ENCODE measurements around the gene SLC12A3. TPM values are rescaled to one million over a fixed set of nuclear protein-coding genes. Genes with fewer than 3 reads are reported as not detected.

The SLC12A3 gene
- total RNA-seq, 1 donor = not detected

DNA sequence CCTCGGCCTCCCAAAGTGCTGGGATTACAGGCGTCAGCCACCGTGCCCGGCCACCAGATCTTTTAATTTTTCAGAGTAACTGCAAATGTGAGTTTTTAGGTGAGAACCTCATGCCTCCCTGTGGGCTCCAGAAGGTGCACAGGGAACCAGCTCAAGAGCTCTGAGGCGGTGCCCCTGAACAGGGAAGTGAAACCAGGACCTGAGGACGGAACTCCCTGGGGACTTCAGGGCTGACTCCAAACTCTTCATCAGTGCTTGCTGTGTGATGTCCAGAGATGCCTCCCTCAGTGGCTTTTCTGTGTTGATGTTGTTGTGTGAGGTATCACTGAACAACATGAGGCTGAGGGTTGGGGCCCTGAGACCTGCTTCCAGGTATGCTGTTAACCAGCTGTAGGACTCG is 23.8 kb downstream of the SLC12A3 start:
- DNase-seq (ENCODE audit: low read depth in 2 of 3, low spot score in 2 of 3) = no peak

DNA sequence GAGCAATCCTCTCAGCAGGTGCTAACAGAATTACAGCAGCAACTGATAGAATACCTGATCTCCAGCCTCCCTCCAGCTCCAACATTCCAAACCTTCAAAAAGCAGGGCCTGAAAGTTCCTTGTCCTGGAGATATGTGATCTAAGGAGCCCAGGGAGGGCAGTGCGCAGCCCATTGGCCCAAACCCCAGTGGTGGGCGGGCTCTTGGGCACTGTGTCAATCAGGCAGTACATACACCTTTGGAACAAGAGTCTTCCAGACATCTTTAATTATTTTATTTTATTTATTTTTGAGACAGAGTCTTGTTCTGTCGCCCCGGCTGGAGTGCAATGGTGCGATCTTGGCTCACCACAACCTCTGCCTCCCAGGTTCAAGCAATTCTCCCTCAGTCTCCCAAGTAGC is 24.2 kb downstream of the SLC12A3 start:
- DNase-seq (ENCODE audit: low read depth in 2 of 3, low spot score in 2 of 3) = no peak

DNA sequence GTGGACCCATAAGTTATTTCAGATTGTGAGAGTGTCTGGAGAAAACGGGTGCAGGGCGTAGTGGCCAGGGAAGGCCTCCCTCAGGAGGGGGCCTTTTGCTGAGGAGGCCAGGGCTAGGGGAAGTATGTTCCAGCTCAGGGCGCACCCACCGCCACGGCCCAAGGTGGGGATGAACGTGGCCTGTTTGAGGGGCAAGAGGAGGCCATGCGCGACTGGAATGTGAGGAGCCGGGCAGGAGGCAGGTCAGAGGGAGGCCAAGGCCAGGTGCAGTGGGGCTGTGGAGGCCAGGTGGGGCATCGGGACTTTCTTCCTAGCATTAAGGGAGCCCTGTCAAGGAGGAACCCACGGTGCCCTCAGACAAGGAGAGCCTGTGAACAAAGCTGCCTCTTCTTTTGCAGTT is 26.7 kb downstream of the SLC12A3 start:
- no peak for DNase-seq (ENCODE audit: low read depth in 2 of 3, low spot score in 2 of 3)

DNA sequence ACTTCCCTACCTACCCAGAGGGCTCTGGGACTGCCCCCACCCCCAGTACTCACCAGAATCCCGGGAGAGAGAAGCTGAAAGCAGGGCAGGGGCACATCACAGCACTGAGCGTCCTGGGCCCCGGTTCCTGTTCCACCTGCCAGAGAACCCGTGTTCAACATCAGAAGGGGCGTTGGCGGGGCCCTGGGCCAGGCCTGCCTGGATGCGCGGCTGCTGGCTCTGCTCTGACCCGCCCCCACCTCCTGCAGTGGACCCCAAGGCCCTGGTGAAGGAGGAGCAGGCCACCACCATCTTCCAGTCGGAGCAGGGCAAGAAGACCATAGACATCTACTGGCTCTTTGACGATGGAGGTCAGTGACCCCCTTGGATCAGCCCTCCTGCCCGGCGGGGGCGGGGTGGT is 27.7 kb downstream of the SLC12A3 start:
- DNase-seq (ENCODE audit: low read depth in 2 of 3, low spot score in 2 of 3) = no peak

DNA sequence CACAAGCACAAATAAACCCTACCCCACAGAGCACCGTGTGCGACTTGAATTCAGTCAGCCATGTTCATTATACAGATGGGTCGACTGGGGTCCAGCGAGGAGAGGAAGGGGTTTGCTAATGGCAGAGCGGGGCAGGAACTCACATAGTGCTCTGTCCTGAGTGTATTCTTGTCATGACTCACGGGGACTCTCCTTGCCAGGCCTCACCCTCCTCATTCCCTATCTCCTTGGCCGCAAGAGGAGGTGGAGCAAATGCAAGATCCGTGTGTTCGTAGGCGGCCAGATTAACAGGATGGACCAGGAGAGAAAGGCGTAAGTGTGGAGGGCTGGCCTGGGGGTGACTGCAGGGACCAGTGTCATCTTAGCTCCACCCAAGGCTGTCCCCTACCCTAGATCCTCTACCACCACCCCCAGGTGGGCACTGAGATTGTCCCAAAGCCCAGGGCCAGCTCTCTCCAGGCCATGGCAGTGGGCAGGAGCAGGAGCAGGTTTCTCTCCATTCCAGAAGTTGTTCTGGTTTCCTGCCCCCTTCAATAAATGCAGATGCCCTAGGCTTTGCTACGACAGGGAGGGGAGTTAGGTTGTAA is 29.4 kb downstream of the SLC12A3 start:
- DNase-seq (ENCODE audit: low read depth in 2 of 3, low spot score in 2 of 3) = no peak

DNA sequence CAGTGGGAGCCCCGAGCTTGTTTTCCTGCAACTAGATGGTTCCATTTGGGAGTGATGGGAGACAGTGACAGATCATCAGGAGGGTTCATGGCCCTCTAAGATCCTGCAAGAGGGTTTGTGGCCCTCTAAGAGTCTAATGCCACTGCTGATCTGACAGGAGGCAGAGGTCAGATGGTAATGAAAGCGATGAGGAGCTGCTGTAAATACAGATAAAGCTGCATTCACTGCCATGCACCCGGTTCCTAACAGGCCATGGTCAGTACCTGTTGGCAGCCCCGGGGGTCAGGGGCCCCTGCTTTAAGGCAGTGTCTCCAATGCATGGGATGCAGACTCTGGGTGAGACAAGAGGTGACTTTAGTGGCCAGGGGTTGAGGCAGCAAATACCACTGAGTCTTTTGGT is 30.8 kb downstream of the SLC12A3 start:
- no peak for DNase-seq (ENCODE audit: low read depth in 2 of 3, low spot score in 2 of 3)

DNA sequence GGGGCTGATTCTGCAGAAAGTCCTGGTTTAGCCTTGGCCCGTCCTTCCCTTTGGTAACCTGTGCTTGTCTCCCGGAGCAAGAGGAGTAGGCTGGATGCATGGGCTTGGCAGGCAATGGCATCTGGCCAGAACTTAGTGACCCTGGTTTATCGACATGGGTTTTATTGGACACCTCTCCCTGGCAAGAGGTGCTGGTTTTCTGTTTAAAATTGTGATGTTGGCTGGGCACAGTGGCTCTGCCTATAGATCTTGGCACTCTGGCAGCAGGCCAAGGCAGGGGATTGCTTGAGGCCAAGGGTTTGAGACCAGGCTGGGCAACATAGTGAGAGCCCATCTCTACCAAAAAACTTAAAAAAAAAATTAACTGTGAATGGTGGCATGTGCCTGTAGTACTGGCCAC is 31.2 kb downstream of the SLC12A3 start:
- no peak for DNase-seq (ENCODE audit: low read depth in 2 of 3, low spot score in 2 of 3)

DNA sequence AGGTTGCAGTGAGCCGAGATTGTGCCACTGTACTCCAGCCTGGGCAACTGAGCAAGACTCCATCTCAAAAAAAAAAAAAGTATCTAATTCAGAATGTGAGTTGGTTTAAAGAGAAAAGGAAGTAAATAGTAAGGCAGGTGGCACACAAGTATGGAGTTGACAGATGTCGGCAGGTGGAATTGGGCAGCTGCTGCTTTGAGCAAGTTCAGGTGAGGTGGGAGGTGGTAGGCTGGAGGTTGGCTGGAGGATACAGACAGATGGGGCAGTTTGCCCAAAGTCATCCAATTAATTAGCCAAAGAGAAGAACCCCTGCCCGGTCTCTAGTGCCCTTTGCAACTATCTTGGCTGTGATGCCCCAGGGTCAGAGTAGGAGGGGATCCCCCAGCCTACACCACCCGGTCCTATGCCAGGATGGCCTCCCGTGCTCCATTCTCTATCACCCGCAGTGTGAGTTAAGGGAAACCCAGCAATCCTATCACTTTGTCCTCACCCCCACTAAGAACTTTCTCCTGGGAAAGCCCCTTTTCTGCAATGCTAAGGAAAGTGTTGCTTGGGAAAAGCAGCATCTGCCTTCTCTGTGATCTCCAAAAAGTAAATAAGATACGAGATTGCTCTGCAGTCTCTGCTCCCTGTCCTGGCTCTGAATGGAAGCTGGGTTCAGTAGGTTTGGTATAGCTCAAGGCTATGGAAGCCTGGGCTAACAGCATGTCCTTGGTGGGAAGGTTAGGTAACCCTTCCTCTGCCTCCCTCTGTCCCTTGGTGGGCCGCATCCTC is 32.2 kb downstream of the SLC12A3 start:
- no peak for DNase-seq (ENCODE audit: low read depth in 2 of 3, low spot score in 2 of 3)

DNA sequence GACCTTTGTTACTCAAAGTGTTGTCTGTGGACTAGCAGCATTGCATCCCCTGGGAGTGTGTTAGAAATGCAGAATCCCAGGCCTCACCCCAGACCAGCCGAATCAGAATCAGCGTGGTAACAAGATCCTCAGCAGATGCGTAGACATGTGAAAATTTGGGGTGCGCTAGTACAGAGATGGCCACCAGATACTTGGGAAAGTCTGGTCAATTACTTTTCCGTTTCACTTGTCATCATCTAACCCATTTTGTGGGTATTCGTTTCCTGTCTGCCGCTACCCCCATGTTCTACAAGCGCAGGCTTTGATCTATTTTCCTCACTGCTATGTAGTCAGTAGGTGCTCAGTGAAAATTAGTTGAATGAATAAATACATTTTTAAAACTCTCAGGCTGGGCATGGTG is 33.8 kb downstream of the SLC12A3 start:
- DNase-seq (ENCODE audit: low read depth in 2 of 3, low spot score in 2 of 3) = no peak

DNA sequence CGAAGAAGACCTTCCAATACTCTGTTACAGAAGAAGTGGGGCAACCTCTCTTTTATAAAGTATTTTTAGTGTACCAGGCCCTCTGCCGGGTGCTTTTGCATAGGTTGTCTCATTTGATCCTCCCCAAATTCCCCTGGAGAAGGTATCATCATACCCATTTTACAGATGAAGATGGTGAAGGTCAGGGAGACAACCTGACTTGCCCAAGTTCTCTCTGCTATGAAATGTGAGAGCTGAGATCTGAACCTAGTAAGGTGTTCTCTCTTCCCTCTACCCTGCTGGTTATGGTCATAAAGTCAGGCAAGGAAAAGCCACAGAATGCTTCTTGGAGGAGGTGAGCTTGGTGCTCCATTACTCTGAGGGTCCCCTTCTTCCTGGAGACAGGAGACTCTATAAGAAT is 38.9 kb downstream of the SLC12A3 start:
- no peak for DNase-seq (ENCODE audit: low read depth in 2 of 3, low spot score in 2 of 3)

DNA sequence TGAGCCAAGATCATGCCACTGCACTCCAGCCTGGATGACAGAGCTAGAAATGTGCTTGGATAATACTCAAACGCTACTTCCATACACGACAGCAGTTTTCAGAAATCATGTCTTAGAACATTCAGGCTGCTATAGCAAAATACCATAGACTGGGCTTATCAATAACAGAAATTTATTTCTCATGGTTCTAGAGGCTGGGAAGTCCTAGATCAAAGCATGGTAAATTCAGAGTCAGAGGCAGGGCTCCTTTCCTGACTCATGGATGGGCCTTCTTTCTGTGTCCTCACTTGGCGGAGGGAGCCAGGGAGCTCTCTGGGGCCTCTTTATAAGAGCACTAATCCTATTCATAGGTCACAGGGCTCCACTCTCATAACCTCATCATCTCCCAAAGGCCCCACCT is 42.4 kb downstream of the SLC12A3 start:
- no peak for DNase-seq (ENCODE audit: low read depth in 2 of 3, low spot score in 2 of 3)

DNA sequence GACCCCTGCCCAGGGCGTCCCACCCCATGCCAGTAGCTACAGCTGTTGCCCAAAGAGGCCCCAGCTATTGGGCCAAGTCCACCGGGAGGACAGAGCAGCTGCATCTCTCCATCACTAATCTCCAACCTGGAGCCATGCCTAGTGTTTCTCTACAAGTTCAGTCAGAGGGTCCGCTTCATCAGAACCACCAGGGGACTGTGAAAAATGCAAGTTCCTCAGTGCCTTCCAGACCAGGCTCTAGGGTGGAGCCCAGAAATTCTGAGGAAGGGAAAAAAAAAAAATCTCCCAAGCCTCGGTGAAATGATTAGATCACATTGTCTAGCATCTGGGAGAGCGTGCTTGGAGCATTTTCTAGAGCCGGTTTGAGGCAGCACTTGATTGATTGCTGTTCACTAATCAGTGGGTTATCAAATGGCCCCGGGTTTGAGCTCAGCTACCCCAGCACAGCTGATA is 44.5 kb downstream of the SLC12A3 start:
- no peak for DNase-seq (ENCODE audit: low read depth in 2 of 3, low spot score in 2 of 3)

DNA sequence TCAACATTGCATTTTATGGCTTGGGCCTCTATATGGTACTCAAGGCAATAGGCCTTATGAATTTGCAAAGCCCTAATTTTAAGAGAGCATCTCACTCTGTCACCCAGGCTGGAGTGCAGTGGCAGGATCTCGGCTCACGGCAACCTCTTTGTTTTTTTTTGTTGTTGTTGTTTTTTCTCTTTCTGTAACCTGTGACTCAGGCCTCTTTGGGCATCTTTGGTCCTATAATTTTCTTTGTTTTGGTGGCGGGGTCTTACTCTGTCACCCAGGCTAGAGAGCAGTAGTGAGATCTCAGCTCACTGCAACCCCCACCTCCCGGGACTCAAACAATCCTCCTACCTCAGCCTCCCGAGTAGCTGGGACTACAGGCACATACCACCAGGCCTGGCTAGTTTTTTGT is 45.1 kb downstream of the SLC12A3 start:
- no peak for DNase-seq (ENCODE audit: low read depth in 2 of 3, low spot score in 2 of 3)

DNA sequence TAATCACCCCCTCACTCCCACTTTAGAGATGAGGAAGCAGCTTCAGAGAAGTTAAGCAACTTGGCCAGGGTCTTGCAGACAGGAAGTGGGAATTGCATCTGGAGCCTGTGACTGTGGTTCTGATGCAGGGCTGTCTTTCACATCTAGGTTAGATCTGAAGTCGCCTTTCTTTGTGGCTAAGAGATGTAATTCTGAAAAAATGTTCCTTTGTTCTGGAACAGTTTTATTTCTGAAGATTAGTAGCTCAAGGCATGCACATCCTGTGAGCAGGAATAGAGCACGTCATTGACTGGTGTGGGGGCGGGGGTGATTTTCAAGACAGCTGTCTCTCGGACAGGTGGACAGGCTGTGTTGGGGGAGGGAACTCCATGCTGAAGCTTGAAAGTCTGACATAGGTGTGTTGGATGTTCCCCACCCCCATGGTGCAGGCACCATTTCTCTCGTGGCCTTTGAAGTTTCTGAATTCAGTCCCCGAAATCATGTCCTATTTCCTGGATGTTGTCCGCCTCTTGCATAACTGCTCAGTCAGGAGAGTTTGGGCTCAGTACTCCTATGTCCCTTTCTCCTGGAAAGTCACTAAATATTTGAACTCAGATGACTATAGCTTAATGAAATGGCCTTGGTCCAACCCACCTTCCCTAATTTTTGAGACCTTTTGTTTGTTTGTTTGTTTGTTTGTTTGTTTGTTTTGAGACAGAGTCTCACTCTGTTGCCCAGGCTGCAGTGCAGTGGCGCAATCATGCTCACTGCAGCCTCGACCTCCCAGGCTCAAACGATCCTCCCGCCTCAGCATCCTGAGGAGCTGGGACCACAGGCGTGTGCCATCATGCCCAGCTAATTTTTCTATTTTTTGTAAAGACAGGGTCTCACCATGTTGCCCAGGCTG is 45.9 kb downstream of the SLC12A3 start:
- peak in 1 of 3 donors; percentile 12 for DNase-seq (ENCODE audit: low read depth in 2 of 3, low spot score in 2 of 3)

DNA sequence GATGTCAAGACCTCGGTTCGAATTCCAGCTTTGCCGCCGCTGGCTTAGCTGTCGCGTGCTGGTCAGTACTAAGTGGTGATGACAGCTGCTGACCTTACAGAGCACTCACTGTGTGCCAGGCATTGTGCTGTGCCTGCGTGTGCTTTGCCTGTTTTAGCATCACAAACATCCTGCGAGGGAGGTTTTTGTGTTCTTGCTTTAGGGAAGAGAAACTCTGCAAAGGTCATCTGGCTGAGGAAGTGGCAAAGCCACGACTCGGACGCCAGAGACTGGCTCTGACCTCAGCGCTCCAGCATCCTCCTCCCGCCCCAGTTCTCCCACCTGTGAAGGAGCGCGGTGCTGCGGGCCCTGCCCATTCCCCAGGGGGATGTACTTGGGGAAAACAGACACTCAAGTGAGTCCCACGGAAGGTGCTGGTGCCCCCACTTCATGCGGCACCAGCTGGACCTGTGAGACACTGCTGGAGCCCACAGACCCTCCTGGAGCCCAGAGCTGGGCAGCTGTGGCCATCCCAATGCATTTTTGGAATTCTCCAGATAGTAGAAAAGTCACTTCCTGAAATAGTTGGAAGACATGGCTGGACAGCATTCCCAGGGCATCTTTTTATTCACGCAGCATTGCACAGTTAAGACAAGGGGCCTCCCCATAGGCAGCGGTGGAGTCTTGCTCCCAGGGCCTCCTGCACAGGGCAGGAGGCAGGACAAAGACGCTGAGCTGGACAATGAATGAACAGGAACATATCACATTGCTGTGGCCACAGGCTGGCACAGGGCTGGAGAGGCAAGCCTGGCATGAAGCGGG is 47.0 kb downstream of the SLC12A3 start:
- no peak for DNase-seq (ENCODE audit: low read depth in 2 of 3, low spot score in 2 of 3)

DNA sequence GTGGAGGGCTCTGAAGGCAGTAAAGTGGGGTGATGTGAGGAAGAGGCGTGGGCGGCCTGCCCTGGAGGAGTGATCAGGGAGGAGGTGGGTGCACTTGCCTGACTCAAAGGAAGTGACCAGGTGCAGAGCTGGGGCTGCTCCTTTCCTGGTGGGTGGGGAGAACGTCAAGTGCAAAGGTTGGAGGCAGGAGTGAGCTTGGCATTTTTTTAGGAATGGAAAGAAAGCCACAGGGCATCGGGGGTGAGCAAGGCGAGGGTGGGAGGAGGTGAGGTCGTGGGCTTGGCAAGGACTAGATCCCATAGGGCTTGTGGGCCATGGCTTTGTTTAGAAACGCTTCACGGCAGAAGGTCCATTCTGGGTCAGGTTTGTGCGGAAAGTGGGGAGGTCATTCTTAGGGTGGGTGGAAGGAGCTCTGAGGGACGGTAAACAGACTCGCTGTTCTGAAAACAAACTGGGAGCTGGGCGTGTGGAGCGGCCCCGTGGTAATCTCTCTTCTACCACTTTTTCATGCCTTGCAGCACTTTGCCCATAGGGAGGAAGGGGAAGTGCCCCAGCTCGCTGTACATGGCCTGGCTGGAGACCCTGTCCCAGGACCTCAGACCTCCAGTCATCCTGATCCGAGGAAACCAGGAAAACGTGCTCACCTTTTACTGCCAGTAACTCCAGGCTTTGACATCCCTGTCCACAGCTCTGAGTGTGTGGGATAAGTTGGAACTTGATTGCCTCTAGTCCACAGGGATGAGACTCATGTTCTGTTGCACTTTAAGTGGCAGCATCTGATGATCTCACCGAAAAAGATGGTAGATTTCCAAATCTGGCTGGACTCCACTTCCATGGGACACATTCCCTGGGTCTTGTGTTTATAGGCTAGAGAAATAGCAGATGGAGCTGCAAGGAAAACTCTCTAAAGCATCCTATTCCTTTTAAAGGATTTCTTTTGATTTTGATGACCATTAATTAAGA is 48.0 kb downstream of the SLC12A3 start:
- no peak for DNase-seq (ENCODE audit: low read depth in 2 of 3, low spot score in 2 of 3)

DNA sequence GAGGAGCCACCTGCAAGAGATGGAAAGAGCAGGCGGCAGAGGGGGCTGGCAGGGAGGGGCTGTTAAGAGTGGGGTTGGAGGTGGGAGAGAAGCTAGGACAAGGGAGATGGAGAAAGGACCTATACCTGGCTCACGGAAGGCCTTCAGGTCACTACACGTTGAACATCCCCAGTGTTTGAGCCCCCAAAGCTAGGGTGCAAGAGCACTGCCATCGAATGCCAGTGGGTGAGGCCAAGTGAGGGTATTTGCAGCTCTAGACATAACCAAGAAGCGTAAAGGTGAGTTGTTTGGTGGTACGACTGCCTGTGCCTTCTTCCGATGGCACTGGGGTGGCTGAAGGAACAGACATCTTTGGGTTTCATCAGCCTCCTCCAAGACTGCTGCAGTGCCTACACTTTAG is 49.9 kb downstream of the SLC12A3 start:
- DNase-seq (ENCODE audit: low read depth in 2 of 3, low spot score in 2 of 3) = no peak

DNA sequence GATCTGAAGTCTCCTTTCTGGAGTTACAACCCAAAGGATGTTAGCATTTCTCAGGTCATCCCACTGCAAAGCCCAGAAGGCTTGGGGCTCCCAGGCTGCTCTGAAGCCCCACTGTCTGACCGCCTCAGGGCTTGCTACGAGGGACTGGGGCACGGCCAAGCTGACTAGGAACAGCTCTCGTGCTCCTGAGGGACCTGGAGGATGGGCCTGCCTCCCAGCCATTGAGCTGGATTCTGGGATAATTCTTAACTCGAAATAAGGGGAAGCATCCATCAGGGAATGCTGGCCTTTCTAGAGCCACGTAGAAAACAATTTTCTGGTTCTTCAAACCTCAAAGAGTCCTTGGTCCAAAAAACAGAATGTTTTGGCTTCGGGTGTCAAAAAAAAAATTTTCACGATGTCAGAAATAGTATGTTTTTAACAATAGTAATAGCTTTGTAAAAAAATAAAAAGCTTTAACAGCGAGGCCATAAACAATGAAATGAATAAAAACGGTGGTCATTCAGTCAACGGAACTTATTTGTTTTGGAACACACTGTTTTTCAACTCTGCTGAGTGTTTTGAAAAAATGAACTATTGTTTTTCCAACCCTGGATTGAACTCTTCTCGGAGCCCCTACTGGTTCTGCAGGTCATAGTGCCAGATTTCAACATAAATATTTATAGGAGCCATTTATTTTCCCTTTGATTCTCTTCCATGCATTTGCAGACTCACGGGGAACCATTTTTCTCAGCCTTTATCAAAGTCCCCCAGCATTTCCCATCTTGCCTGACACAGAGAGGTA is 50.5 kb downstream of the SLC12A3 start:
- no peak for DNase-seq (ENCODE audit: low read depth in 2 of 3, low spot score in 2 of 3)

Measured in hematopoietic multipotent progenitor cell (in vitro differentiated cells).